GM23338 (cell line): ENCODE results near the gene GNS. TPM values are rescaled to one million over a fixed set of nuclear protein-coding genes. Genes with fewer than 3 reads are reported as not detected.

Experiments used
- ATAC-seq: fragments of 200-7000 bp; cut with Tn5 transposase; 3 replicates; pipeline ENCODE4 v1.9.1; 2020
- DNase-seq: peaks from one replicate; pipeline ENCODE4 v3.0.0-alpha.2; 2015; ENCODE audit warnings: low spot score
- H2AFZ ChIP-seq: fragments of 200-600 bp; sonication (generic); 2 replicates; pipeline ENCODE4 v1.8.0; 2016; ENCODE audit warnings: antibody characterized with exemption, mild to moderate bottlenecking, moderate library complexity
- H3F3A ChIP-seq: fragments of 200-600 bp; sonication (generic); replicated peaks from 2 replicates; pipeline ENCODE4 v1.8.0; 2017; ENCODE audit warnings: antibody characterized with exemption, mixed run types, low read depth
- H3K27ac ChIP-seq: fragments of 200-600 bp; sonication (generic); 2 replicates; pipeline ENCODE4 v1.6.1; 2016; ENCODE audit warnings: low read depth
- H3K27me3 ChIP-seq: fragments of 200-600 bp; sonication (generic); 2 replicates; pipeline ENCODE4 v1.8.0; 2016; ENCODE audit warnings: mild to moderate bottlenecking, mixed run types, moderate library complexity; ENCODE audit not compliant: insufficient read depth
- H3K36me3 ChIP-seq: fragments of 200-600 bp; sonication (generic); 2 replicates; pipeline ENCODE4 v1.8.0; 2016; ENCODE audit warnings: mild to moderate bottlenecking; ENCODE audit not compliant: insufficient read depth
- H3K4me1 ChIP-seq: fragments of 200-600 bp; sonication (generic); 2 replicates; pipeline ENCODE4 v1.8.0; 2016; ENCODE audit warnings: mild to moderate bottlenecking, moderate library complexity; ENCODE audit not compliant: insufficient read depth
- H3K4me2 ChIP-seq: fragments of 200-600 bp; sonication (generic); 2 replicates; pipeline ENCODE4 v1.7.1; 2017; ENCODE audit warnings: mixed run types
- H3K4me3 ChIP-seq: fragments of 200-600 bp; sonication (generic); 2 replicates; pipeline ENCODE4 v1.6.1; 2016; ENCODE audit warnings: mixed run types
- H3K79me2 ChIP-seq: fragments of 200-600 bp; sonication (generic); replicated peaks from 2 replicates; pipeline ENCODE4 v1.8.0; 2017; ENCODE audit warnings: mild to moderate bottlenecking; ENCODE audit not compliant: insufficient read depth
- H3K9me2 ChIP-seq: fragments of 200-600 bp; sonication (generic); 2 replicates; pipeline ENCODE4 v1.8.0; 2017; ENCODE audit not compliant: insufficient read depth
- H4K20me1 ChIP-seq: fragments of 200-600 bp; sonication (generic); replicated peaks from 2 replicates; pipeline ENCODE4 v1.8.0; 2017; ENCODE audit warnings: mild to moderate bottlenecking; ENCODE audit not compliant: insufficient read depth
- H3K27ac Mint-ChIP-seq: 2 replicates; pipeline ENCODE4 v1.8.0; 2020; ENCODE audit warnings: inconsistent platforms, mild to moderate bottlenecking, moderate library complexity, mixed read lengths
- H3K27me3 Mint-ChIP-seq: 3 replicates; pipeline ENCODE4 v1.8.0; 2022; ENCODE audit warnings: low read depth, mild to moderate bottlenecking, moderate library complexity, mixed read lengths, inconsistent platforms; ENCODE audit not compliant: insufficient read depth, poor library complexity
- H3K36me3 Mint-ChIP-seq: 3 replicates; pipeline ENCODE4 v1.8.0; 2021; ENCODE audit warnings: low read depth, mild to moderate bottlenecking, inconsistent platforms, moderate library complexity, mixed read lengths
- H3K4me1 Mint-ChIP-seq: 3 replicates; pipeline ENCODE4 v1.8.0; 2020; ENCODE audit warnings: mild to moderate bottlenecking, inconsistent platforms, mixed read lengths
- H3K4me3 Mint-ChIP-seq: 3 replicates; pipeline ENCODE4 v1.8.0; 2021; ENCODE audit warnings: moderate library complexity, mild to moderate bottlenecking, inconsistent platforms, mixed read lengths
- H3K9me3 Mint-ChIP-seq: 3 replicates; pipeline ENCODE4 v1.8.0; 2020; ENCODE audit warnings: moderate library complexity, mild to moderate bottlenecking, inconsistent platforms, mixed read lengths
- EZH2phosphoT487 ChIP-seq: fragments of 200-600 bp; sonication (generic); IDR thresholded peaks from one replicate; pipeline ENCODE4 v1.8.1; 2018; ENCODE audit warnings: antibody characterized with exemption; ENCODE audit not compliant: unreplicated experiment
- JUNB ChIP-seq: IDR thresholded peaks from one replicate; pipeline ENCODE4 v1.6.1; 2016; ENCODE audit warnings: antibody characterized with exemption; ENCODE audit not compliant: unreplicated experiment
- POLR2AphosphoS5 ChIP-seq: IDR thresholded peaks from 2 replicates; pipeline ENCODE4 v1.6.1; 2016; ENCODE audit warnings: antibody characterized with exemption, low read depth
- REST ChIP-seq: IDR thresholded peaks from one replicate; pipeline ENCODE4 v1.6.1; 2018; ENCODE audit warnings: antibody characterized with exemption; ENCODE audit not compliant: unreplicated experiment
- STAT1 ChIP-seq: IDR thresholded peaks from one replicate; pipeline ENCODE4 v1.6.1; 2016; ENCODE audit warnings: antibody characterized with exemption; ENCODE audit not compliant: unreplicated experiment
- ZNF462 ChIP-seq: fragments of 250-450 bp; sonication (Bioruptor Pico); IDR thresholded peaks from 2 replicates; pipeline ENCODE4 v1.5.0; 2020; ENCODE audit warnings: mild to moderate bottlenecking, moderate library complexity
- polyA plus RNA-seq: library from polyadenylated mRNA; unstranded; fragments of >200 nt; fragmentation: Nextera tagmentation; extraction: Ambion mirVana; gene quantifications from 2 replicates; pipeline ENCODE4 v1.2.1, GENCODE V29; 2016
- total RNA-seq: library from RNA; depleted of rRNA; stranded (reverse); fragments of >200 nt; shearing (Covaris generic); gene quantifications from 2 replicates; pipeline ENCODE4 v1.2.3, GENCODE V29; 2014
- TF ChIP-seq, protein P1 (sequence below): IDR thresholded peaks from 2 replicates; pipeline ENCODE4 v1.6.1; 2016; ENCODE audit warnings: antibody characterized with exemption

The GNS gene
- total and polyA plus RNA-seq, 2 experiments from 2014 or later = 12.3 to 34.9 TPM

GRCh38 chr12:64701283-64701682, 57.9 kb downstream of the GNS start:
- Histone ChIP-seq H3K27me3 (no peaks in the 10 kb centered on the region), H4K20me1 (0 out of 2 replicates have a peak, but pooled peaks cover 2% of the 10 kb centered on the region), H3F3A (no peaks in the 10 kb centered on the region), H3K36me3 (no peaks in the 10 kb centered on the region), H3K27ac (0 out of 2 replicates have a peak overlapping the region, but pooled peaks have one; percentile 9), H3K4me1 (no peaks in the 10 kb centered on the region), H2AFZ (no peak overlapping the region), H3K9me2 (no peaks in the 10 kb centered on the region), H3K79me2 (no peaks in the 10 kb centered on the region), H3K4me2 (no peak overlapping the region), H3K4me3 (no peak overlapping the region)
- ATAC-seq (no peak), DNase-seq (no peak)
- H3K4me3 Mint-ChIP-seq = no peak overlapping the region
- H3K27ac Mint-ChIP-seq = no peak overlapping the region
- no peaks in the 10 kb centered on the region; the same call in 2 of the 3 replicates for H3K9me3 Mint-ChIP-seq
- peaks cover 3% of the 10 kb centered on the region for H3K27me3 Mint-ChIP-seq
- H3K36me3 Mint-ChIP-seq = peaks cover 16% of the 10 kb centered on the region; the same call in 2 of the 3 replicates
- H3K4me1 Mint-ChIP-seq = peaks cover 3% of the 10 kb centered on the region; the same call in 2 of the 3 replicates
- TF ChIP-seq ZNF462 (no peak), EZH2phosphoT487 (no peak), JUNB (no peak), STAT1 (no peak), POLR2AphosphoS5 (no peak), REST (no peak)
- TF ChIP-seq, protein P1, sequence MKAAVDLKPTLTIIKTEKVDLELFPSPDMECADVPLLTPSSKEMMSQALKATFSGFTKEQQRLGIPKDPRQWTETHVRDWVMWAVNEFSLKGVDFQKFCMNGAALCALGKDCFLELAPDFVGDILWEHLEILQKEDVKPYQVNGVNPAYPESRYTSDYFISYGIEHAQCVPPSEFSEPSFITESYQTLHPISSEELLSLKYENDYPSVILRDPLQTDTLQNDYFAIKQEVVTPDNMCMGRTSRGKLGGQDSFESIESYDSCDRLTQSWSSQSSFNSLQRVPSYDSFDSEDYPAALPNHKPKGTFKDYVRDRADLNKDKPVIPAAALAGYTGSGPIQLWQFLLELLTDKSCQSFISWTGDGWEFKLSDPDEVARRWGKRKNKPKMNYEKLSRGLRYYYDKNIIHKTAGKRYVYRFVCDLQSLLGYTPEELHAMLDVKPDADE = no peak
